Gastroesophageal sphincter (tissue), 3 donors: ENCODE measurements around the gene AFM.

Experiments
- CTCF ChIP-seq, 4 experiments: fragments of 200-600 bp in 2 of 4; fragments of 450-650 bp in 2 of 4; sonication (generic) in 1 of 4; IDR thresholded peaks; one replicate each; pipeline ENCODE4 v1.5.1; 2017 to 2019; ENCODE audit warnings: antibody characterized with exemption in 4 of 4, mild to moderate bottlenecking in 2 of 4, moderate library complexity in 2 of 4
- EP300 ChIP-seq: sonication (generic); formaldehyde crosslinking; IDR thresholded peaks from one replicate; pipeline ENCODE4 v1.6.1; 2017; ENCODE audit warnings: antibody characterized with exemption, mild to moderate bottlenecking
- POLR2A ChIP-seq, 2 donors: fragments of 450-650 bp; IDR thresholded peaks; one replicate each; pipeline ENCODE4 v1.6.1; 2017; ENCODE audit warnings: antibody characterized with exemption in 2 of 2, mild to moderate bottlenecking in 2 of 2, moderate library complexity in 1 of 2
- POLR2AphosphoS5 ChIP-seq: sonication (generic); formaldehyde crosslinking; IDR thresholded peaks from one replicate; pipeline ENCODE4 v1.6.1; 2017; ENCODE audit warnings: antibody characterized with exemption

GRCh38 chr4:73486497-73486896 lies 5.0 kb downstream of the AFM start:
- no peak for TF ChIP-seq CTCF (IDR thresholded peaks at IDR 0.05)
- TF ChIP-seq POLR2A (IDR thresholded peaks at IDR 0.05), result no peak
- no peak for TF ChIP-seq POLR2AphosphoS5
- TF ChIP-seq EP300, result no peak
